HCT116 (cell line): ENCODE data around the gene ABHD2. TPM values are rescaled to one million over a fixed set of nuclear protein-coding genes. Genes with fewer than 3 reads are reported as not detected.

Experiments
- ATAC-seq: fragments of 200-7000 bp; cut with Tn5 transposase; 2 replicates; pipeline ENCODE4 v1.9.1; 2020; ENCODE audit warnings: mild to moderate bottlenecking, moderate library complexity
- BruUV-seq: library from RNA; stranded (reverse); fragments of 400-500 nt; replicated peaks from 2 replicates; lab custom pipeline; 2021; lab: Mats Ljungman, UMichigan
- CTCF ChIA-PET: fragments of 300-600 bp; sonication (Branson Sonifier 250); formaldehyde crosslinking; loops from one replicate; lab custom pipeline; 2021; ENCODE audit warnings: antibody characterized with exemption; lab: Charles Lee
- POLR2A ChIA-PET: fragments of 300-600, 350-600 bp; sonication (Branson Sonifier 250); formaldehyde crosslinking; loops from one replicate; lab custom pipeline; 2021; ENCODE audit warnings: antibody characterized with exemption; lab: Charles Lee
- RAD21 ChIA-PET, 2 experiments: fragments of 300-600 bp; sonication (Branson Sonifier 250); formaldehyde crosslinking; loops; one replicate each; lab custom pipeline; 2023; ENCODE audit warnings: low total read pairs in 2 of 2; ENCODE audit not compliant: uncharacterized antibody in 2 of 2, unreplicated experiment in 2 of 2, low non-redundant PET in 1 of 2; lab: Charles Lee
- DNase-seq: peaks from one replicate; pipeline ENCODE4 v3.0.0-alpha.2; 2010; ENCODE audit warnings: low read depth, low spot score
- H2AFZ ChIP-seq: fragments of 200-600 bp; shearing (Covaris generic), sonication (generic); 2 replicates; pipeline ENCODE4 v1.6.1; 2017; ENCODE audit warnings: low read depth, mixed run types, mixed read lengths, antibody characterized with exemption, low read length; ENCODE audit not compliant: poor library complexity, severe bottlenecking
- H3K27ac ChIP-seq: 2 replicates; pipeline ENCODE4 v1.5.1; 2012; ENCODE audit warnings: low read depth, low read length
- H3K27me3 ChIP-seq: fragments of 200-600 bp; sonication (generic); 2 replicates; pipeline ENCODE4 v1.6.1; 2016; ENCODE audit warnings: mixed run types, low read length, mixed read lengths; ENCODE audit not compliant: insufficient read depth
- H3K36me3 ChIP-seq, 2 experiments: fragments of 200-500 bp in 1 of 2; fragments of 200-600 bp in 1 of 2; sonication (Bioruptor generic) in 1 of 2; sonication (generic) in 1 of 2; 2 replicates each; pipeline versions ENCODE4 v1.5.1 to v1.6.1; 2014 to 2016; ENCODE audit warnings: low read length in 2 of 2, inconsistent platforms in 1 of 2, mixed read lengths in 1 of 2, mixed run types in 1 of 2; ENCODE audit not compliant: insufficient read depth in 2 of 2, control insufficient read depth in 1 of 2
- H3K4me1 ChIP-seq, 2 experiments: fragments of 200-600 bp in 1 of 2; sonication (generic) in 1 of 2; 2 replicates each; pipeline versions ENCODE4 v1.5.1 to v1.6.1; 2012 to 2017; ENCODE audit warnings: low read length in 2 of 2, inconsistent platforms in 1 of 2, mild to moderate bottlenecking in 1 of 2, mixed read lengths in 1 of 2, mixed run types in 1 of 2, moderate library complexity in 1 of 2; ENCODE audit not compliant: insufficient read depth in 2 of 2, control insufficient read depth in 1 of 2
- H3K4me2 ChIP-seq: fragments of 200-600 bp; sonication (generic); 2 replicates; pipeline ENCODE4 v1.6.1; 2017; ENCODE audit warnings: mixed run types, low read length, mixed read lengths
- H3K4me3 ChIP-seq, 2 experiments: fragments of 200-600 bp in 1 of 2; sonication (generic) in 1 of 2; replicated peaks in 1 of 2; 2 replicates each; pipeline ENCODE4 v1.5.1; 2011 to 2016; ENCODE audit warnings: low read length in 2 of 2, control low read depth in 1 of 2, low read depth in 1 of 2, mild to moderate bottlenecking in 1 of 2, mixed read lengths in 1 of 2, mixed run types in 1 of 2
- H3K79me2 ChIP-seq: fragments of 200-600 bp; sonication (generic); 2 replicates; pipeline ENCODE4 v1.6.1; 2017; ENCODE audit warnings: mild to moderate bottlenecking, mixed run types, low read length, moderate library complexity, mixed read lengths; ENCODE audit not compliant: insufficient read depth
- H3K9ac ChIP-seq: fragments of 200-600 bp; sonication (generic); 2 replicates; pipeline ENCODE4 v1.6.1; 2016; ENCODE audit warnings: low read length, mixed read lengths
- H3K9me2 ChIP-seq: fragments of 200-600 bp; sonication (generic), shearing (Covaris generic); 2 replicates; pipeline ENCODE4 v1.6.1; 2017; ENCODE audit warnings: mixed run types, mild to moderate bottlenecking, moderate library complexity; ENCODE audit not compliant: insufficient read depth
- H3K9me3 ChIP-seq, 2 experiments: fragments of 200-500 bp in 1 of 2; fragments of 200-600 bp in 1 of 2; sonication (Bioruptor generic) in 1 of 2; sonication (generic) in 1 of 2; 2 replicates each; pipeline ENCODE4 v1.6.1; 2014 to 2017; ENCODE audit warnings: low read length in 2 of 2, mixed read lengths in 2 of 2, inconsistent platforms in 1 of 2, low read depth in 1 of 2, mild to moderate bottlenecking in 1 of 2, mixed run types in 1 of 2, moderate library complexity in 1 of 2; ENCODE audit not compliant: control insufficient read depth in 1 of 2, insufficient read depth in 1 of 2
- H4K20me1 ChIP-seq: fragments of 200-600 bp; sonication (generic), shearing (Covaris generic); 2 replicates; pipeline ENCODE4 v1.6.1; 2017; ENCODE audit warnings: mixed run types, mild to moderate bottlenecking, moderate library complexity; ENCODE audit not compliant: insufficient read depth
- EZH2 ChIP-seq: fragments of 200-600 bp; sonication (generic); IDR thresholded peaks from 2 replicates; pipeline ENCODE4 v1.6.1; 2017; ENCODE audit warnings: antibody characterized with exemption, mixed run types
- FOSL1 ChIP-seq: IDR thresholded peaks from 2 replicates; pipeline ENCODE4 v1.6.1; 2012; ENCODE audit warnings: low read depth
- SIN3A ChIP-seq: IDR thresholded peaks from 2 replicates; pipeline ENCODE4 v1.6.1; 2012; ENCODE audit warnings: low read depth
- intact Hi-C: fragments of 100-400 bp; cut with micrococcal nuclease; formaldehyde crosslinking; loops from 2 replicates; pipeline ENCODE4 v1.10.0; 2022
- total RNA-seq: library from RNA; stranded (reverse); gene quantifications from one replicate; pipeline ENCODE4 v1.2.1, GENCODE V29; 2021; ENCODE audit not compliant: unreplicated experiment
- TF ChIP-seq, protein P1 (sequence below): IDR thresholded peaks from 2 replicates; pipeline ENCODE4 v1.6.1; 2012; ENCODE audit warnings: low read depth
- TF ChIP-seq, protein P2 (sequence below), 3 experiments: fragments of 200-600 bp in 1 of 3; sonication (generic) in 1 of 3; IDR thresholded peaks in 2 of 3; conservative IDR thresholded peaks in 1 of 3; 2 replicates each; pipeline ENCODE4 v1.5.1; 2012 to 2017; ENCODE audit warnings: low read depth in 2 of 3, low read length in 2 of 3, antibody characterized with exemption in 1 of 3, borderline replicate concordance in 1 of 3, control low read depth in 1 of 3, mild to moderate bottlenecking in 1 of 3, mixed read lengths in 1 of 3, mixed run types in 1 of 3, moderate library complexity in 1 of 3; ENCODE audit not compliant: insufficient read depth in 1 of 3

The ABHD2 gene
- total RNA-seq, 1 experiment from 2014 or later: 40.8 TPM

DNA sequence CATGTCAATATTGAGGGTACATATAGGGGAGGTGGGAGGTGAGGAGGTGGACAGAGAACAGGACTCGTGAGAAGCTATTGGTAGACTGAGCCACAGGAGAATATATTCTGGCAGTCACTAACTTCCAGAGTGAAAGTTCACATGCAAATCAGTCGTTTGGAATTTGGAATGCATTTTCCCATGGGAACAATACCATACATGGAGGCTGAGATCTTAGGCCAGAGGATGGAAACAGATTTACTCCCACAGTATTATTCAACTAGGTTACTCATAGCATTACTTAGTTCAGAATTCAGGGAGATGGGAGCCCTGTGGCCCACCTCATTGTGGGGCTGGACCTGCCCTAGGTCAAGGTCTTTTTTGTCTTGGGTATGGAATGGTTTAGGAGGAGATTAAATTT is 36.4 kb upstream of the ABHD2 start:
- POLR2A ChIA-PET: no interaction called here
- ATAC-seq: no peak
- intact Hi-C loops: loop anchor here (10.0 kb wide), 1 partner anchor 243 kb away; no protein-coding TSS in a partner anchor
- H3K4me2 ChIP-seq: no peak overlapping the region
- no peak overlapping the region for H3K9ac ChIP-seq
- BruUV-seq: no TSS peak
- no peaks in the 10 kb centered on the region for H3K36me3 ChIP-seq
- H3K4me1 ChIP-seq: no peaks in the 10 kb centered on the region
- H3K27ac ChIP-seq: no peak overlapping the region
- no peak for DNase-seq
- TF ChIP-seq, protein P1, sequence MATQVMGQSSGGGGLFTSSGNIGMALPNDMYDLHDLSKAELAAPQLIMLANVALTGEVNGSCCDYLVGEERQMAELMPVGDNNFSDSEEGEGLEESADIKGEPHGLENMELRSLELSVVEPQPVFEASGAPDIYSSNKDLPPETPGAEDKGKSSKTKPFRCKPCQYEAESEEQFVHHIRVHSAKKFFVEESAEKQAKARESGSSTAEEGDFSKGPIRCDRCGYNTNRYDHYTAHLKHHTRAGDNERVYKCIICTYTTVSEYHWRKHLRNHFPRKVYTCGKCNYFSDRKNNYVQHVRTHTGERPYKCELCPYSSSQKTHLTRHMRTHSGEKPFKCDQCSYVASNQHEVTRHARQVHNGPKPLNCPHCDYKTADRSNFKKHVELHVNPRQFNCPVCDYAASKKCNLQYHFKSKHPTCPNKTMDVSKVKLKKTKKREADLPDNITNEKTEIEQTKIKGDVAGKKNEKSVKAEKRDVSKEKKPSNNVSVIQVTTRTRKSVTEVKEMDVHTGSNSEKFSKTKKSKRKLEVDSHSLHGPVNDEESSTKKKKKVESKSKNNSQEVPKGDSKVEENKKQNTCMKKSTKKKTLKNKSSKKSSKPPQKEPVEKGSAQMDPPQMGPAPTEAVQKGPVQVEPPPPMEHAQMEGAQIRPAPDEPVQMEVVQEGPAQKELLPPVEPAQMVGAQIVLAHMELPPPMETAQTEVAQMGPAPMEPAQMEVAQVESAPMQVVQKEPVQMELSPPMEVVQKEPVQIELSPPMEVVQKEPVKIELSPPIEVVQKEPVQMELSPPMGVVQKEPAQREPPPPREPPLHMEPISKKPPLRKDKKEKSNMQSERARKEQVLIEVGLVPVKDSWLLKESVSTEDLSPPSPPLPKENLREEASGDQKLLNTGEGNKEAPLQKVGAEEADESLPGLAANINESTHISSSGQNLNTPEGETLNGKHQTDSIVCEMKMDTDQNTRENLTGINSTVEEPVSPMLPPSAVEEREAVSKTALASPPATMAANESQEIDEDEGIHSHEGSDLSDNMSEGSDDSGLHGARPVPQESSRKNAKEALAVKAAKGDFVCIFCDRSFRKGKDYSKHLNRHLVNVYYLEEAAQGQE: no peak
- no peak for TF ChIP-seq FOSL1
- TF ChIP-seq SIN3A: no peak
- no peak for TF ChIP-seq EZH2
- TF ChIP-seq, protein P2, sequence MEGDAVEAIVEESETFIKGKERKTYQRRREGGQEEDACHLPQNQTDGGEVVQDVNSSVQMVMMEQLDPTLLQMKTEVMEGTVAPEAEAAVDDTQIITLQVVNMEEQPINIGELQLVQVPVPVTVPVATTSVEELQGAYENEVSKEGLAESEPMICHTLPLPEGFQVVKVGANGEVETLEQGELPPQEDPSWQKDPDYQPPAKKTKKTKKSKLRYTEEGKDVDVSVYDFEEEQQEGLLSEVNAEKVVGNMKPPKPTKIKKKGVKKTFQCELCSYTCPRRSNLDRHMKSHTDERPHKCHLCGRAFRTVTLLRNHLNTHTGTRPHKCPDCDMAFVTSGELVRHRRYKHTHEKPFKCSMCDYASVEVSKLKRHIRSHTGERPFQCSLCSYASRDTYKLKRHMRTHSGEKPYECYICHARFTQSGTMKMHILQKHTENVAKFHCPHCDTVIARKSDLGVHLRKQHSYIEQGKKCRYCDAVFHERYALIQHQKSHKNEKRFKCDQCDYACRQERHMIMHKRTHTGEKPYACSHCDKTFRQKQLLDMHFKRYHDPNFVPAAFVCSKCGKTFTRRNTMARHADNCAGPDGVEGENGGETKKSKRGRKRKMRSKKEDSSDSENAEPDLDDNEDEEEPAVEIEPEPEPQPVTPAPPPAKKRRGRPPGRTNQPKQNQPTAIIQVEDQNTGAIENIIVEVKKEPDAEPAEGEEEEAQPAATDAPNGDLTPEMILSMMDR (IDR thresholded peaks at IDR 0.05 in 2 of 3, conservative IDR thresholded peaks at IDR 0.05 in 1 of 3; ENCODE audit: borderline replicate concordance in 1 of 3, insufficient read depth in 1 of 3, low read depth in 2 of 3, low read length in 2 of 3): no peak
- CTCF ChIA-PET: interaction anchor here (1.3 to 1.7 kb wide), 2 partner anchors 126 to 147 kb away, joined by 5 read pairs; no protein-coding TSS in a partner anchor
- no peak overlapping the region for H2AFZ ChIP-seq
- H3K27me3 ChIP-seq: no peaks in the 10 kb centered on the region
- H3K9me2 ChIP-seq: no peaks in the 10 kb centered on the region
- no peak overlapping the region for H3K4me3 ChIP-seq
- no peaks in the 10 kb centered on the region for H3K79me2 ChIP-seq
- H3K9me3 ChIP-seq: no peaks in the 10 kb centered on the region
- no peaks in the 10 kb centered on the region for H4K20me1 ChIP-seq
- RAD21 ChIA-PET: no interaction called here
